Measurements from ENCODE around the gene CTNNBL1.

GRCh38 chr20:37873884-37874283 is 180.1 kb downstream of the CTNNBL1 start:
- TF ChIP-seq EZH2 (IDR thresholded peaks at IDR 0.05) (no peak), CTCF (IDR thresholded peaks at IDR 0.05 in 2 of 3, conservative IDR thresholded peaks at IDR 0.05 in 1 of 3; ENCODE audit: borderline replicate concordance in 1 of 3, insufficient read depth in 1 of 3, low read depth in 2 of 3, low read length in 2 of 3) (no peak), POLR2AphosphoS5 (IDR thresholded peaks at IDR 0.05; ENCODE audit: low read depth, low read length) (no peak), SP1 (IDR thresholded peaks at IDR 0.05; ENCODE audit: low read depth) (no peak)

Measured in HCT116 (cell line).